Stomach smooth muscle (tissue), 2 donors: ENCODE data around the gene CMIP.

Source experiments
- H3K27ac ChIP-seq: one replicate; pipeline ENCODE4 v1.7.0; 2013; ENCODE audit warnings: mild to moderate bottlenecking, low read length, inconsistent platforms
- H3K27me3 ChIP-seq, 2 donors: one replicate each; pipeline ENCODE4 v1.7.0; 2013; ENCODE audit warnings: low read length in 2 of 2; ENCODE audit not compliant: insufficient read depth in 2 of 2, control insufficient read depth in 1 of 2
- H3K36me3 ChIP-seq, 2 donors: one replicate each; pipeline ENCODE4 v1.7.0; 2013; ENCODE audit warnings: low read length in 2 of 2; ENCODE audit not compliant: control insufficient read depth in 2 of 2, insufficient read depth in 2 of 2
- H3K4me1 ChIP-seq: one replicate; pipeline ENCODE4 v1.7.0; 2013; ENCODE audit warnings: low read length; ENCODE audit not compliant: control insufficient read depth, insufficient read depth
- H3K4me3 ChIP-seq, 2 donors: one replicate each; pipeline ENCODE4 v1.7.0; 2013; ENCODE audit warnings: low read length in 2 of 2
- H3K9ac ChIP-seq, 2 donors: one replicate each; pipeline ENCODE4 v1.7.0; 2013; ENCODE audit warnings: low read length in 2 of 2, mild to moderate bottlenecking in 1 of 2
- H3K9me3 ChIP-seq, 2 donors: one replicate each; pipeline ENCODE4 v1.7.0; 2013; ENCODE audit warnings: low read length in 2 of 2; ENCODE audit not compliant: control insufficient read depth in 2 of 2
- donor health status: healthy.
- donor health status: Pancreatic carcinoma.

CMIP gene

DNA sequence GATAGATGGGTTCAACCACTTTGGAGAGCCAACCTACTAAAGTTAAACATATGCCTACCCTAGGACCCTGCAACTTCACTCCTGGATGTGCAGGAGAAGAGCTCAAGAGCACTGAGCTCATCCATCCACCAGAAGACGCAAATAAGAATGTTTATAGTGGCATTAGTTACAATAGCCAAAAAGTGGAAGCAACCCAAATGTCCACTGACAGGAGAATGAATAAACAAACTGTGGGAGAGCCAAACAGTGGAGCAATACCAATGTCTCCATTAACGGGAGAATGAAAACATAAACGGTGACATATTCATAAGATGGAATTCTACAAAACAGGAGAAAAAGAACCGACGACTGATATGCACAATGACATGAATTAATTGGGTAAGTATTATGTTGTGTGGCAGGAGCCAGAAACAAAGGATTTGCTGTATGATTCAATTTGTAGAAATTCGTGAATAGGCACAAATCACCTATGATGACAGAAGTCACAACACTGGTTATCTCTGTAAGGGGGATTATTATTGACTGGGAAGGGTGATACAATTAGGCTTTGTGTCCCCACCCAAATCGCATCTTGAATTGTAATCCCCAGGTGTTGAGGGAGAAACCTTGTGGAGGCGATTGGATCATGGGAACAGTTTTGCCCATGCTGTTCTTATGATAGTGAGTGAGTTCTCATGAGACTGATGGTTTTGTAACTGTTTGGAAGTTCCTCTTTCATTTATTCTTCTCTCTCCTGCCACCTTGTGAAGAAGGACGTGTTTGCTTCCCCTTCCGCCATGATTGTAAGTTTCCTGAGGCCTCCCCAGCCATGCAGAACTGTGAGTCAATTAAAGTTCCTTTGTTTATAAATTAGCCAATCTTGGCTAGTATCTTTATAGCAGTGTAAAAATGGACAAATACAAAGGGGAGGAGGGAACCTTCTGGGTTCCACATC, 276.6 kb downstream of the CMIP start:
- Histone ChIP-seq H3K27me3 (no peaks in the 10 kb centered on the region), H3K4me3 (no peak overlapping the region), H3K36me3 (no peaks in the 10 kb centered on the region), H3K4me1 (peaks cover 20% of the 10 kb centered on the region), H3K9ac (no peak overlapping the region), H3K27ac (peak overlapping the region; percentile 87), H3K9me3 (no peaks in the 10 kb centered on the region)

DNA sequence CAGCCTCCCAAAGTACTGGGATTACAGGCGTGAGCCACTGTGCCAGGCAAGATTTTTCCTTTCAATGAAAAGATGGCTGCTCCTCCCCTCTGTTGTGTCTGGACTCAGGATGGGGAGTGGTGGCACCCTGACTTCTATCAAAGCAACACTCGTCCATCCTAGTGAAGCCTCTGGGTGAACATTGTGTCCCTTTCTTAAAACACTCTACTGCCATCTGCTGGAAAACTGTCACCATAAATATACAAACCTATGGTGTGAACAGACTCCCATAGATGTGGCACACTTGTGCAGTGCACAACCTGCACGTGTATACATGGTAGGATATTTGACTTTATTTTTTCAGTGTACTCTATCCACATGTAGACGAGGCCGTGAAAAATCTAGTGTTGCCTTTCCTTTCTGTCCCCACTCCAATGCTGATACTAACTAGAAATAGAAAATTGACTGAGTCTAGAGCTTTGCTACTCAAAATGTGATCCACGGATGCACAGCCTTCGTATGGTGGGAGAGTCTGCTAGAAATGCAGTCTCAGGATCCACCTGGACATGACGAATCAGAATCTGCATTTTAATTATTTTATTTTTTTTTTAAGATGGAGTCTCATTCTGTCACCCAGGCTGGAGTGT, 278.6 kb downstream of the CMIP start:
- H3K36me3 ChIP-seq, result no peaks in the 10 kb centered on the region
- H3K4me1 ChIP-seq, result peaks cover 17% of the 10 kb centered on the region
- no peaks in the 10 kb centered on the region for H3K9me3 ChIP-seq
- H3K27ac ChIP-seq, result no peak overlapping the region
- no peak overlapping the region for H3K9ac ChIP-seq
- H3K4me3 ChIP-seq, result no peak overlapping the region
- H3K27me3 ChIP-seq, result no peaks in the 10 kb centered on the region

DNA sequence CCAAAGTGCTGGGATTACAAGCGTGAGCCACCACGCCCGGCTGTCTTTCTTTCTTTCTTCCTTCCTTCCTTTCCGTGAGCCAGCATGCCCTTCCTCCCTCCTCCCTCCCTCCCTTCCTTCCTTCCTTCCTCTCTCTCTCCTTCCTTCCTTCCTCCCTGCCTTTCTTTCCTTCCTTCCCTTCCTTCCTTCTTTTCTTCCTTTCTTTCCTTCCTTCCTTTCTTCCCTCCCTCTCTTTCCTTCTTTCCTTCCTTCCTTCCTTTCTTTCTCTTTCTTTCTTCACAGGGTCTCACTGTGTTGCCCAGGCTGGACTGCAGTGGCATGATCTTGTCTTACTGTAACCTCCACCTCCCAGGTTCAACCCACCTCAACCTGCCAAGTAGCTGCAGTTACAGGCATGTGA, 283.8 kb downstream of the CMIP start:
- Histone ChIP-seq H3K9ac (no peak overlapping the region), H3K4me3 (no peak overlapping the region), H3K27me3 (no peaks in the 10 kb centered on the region), H3K9me3 (no peaks in the 10 kb centered on the region), H3K27ac (no peak overlapping the region), H3K36me3 (no peaks in the 10 kb centered on the region), H3K4me1 (peaks cover 11% of the 10 kb centered on the region)

DNA sequence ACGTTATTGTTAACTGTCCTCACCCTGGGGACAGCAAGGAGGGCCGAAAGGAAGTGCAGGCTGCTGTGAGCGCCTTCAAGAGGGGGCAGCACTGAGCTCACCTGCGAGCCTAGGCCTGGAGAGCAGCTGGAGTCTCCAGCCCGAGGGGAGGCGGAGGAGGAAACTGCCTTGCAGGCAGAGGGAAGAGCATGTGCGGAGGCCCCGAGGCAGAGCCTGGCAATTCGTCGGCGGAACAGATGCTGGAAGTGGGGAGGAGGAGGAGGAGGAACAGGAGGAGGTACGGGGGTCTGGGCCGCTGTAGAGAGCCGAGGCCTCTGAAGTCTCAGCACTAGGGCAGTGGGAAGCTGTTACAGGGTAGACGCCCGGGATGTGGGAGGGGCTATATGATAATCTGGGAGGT, 284.8 kb downstream of the CMIP start:
- Histone ChIP-seq H3K4me3 (no peak overlapping the region), H3K9me3 (no peaks in the 10 kb centered on the region), H3K9ac (no peak overlapping the region), H3K4me1 (peaks cover 11% of the 10 kb centered on the region), H3K36me3 (no peaks in the 10 kb centered on the region), H3K27me3 (no peaks in the 10 kb centered on the region), H3K27ac (no peak overlapping the region)

DNA sequence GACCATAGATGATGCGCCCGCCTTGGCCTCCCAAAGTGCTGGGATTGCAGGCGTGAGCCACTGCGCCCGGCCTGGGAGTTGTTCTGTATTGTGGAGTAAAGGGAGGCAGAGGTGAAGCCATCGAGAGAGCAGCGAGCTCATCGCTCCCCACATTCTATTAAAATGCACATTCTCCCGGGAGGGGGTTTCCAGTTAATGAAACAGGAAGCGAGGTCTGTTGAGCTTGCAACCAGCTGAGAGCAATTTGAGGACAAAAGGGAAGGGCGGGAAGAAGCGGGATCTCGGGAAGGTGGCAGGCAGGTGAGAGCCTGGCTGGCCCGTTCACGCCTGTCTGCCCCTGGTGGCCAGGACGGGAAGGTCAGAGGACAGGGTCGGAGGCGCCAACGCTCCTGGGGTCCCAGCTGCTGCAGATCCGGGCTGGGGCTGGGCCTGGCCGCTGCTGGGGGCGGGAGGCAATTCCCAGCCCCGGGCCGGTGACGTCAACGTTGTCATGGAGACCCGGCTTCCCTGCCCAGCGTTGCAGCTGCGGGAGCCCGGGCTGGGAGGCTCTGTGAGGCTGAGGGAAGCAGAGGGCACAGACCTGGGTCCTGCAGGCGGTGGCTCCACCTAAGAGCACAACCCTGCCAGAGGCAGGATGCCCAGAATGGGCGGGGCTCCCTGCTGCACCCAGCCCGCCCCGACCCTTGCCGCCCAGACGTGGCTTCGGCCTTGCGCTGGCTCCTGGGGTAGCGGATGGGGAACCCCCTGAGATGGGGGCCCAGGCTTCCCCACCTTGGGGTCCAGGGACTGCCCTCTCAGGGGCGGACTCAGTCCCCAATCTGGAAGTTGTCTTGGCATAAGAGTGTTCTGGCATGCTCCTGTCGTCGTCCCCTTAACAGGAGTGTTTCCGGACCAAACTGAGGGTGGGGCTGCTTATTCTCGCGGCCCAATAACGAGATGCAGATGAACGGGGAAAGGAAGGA, 285.8 kb downstream of the CMIP start:
- Histone ChIP-seq H3K4me1 (peaks cover 11% of the 10 kb centered on the region), H3K9ac (peak overlapping the region; percentile 55 to 64), H3K4me3 (peak overlapping the region; percentile 55 to 71), H3K27ac (peak overlapping the region; percentile 76), H3K27me3 (no peaks in the 10 kb centered on the region), H3K36me3 (no peaks in the 10 kb centered on the region), H3K9me3 (no peaks in the 10 kb centered on the region)

DNA sequence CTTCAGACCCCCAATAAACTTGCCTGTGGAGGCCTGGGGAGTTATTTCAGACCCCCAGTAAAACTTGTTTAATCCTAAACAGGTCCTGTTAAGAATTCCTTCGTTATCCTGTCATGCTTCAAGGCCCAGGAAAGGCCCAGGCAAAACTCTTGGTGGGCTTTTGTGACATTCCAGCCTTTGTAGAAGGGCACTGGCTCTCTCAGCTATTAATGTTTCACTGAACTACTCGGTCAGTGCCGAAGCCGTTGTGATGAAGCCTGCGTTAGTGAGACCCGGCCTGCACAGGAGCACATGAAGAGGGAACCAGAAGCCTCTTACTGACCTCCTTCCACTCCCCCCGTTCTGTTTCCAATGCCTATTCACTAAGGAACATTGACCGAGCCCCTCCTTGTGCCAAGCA, 287.0 kb downstream of the CMIP start:
- H3K27ac ChIP-seq, result no peak overlapping the region
- no peak overlapping the region for H3K4me3 ChIP-seq
- no peaks in the 10 kb centered on the region for H3K36me3 ChIP-seq
- no peaks in the 10 kb centered on the region for H3K9me3 ChIP-seq
- H3K9ac ChIP-seq, result no peak overlapping the region
- no peaks in the 10 kb centered on the region for H3K27me3 ChIP-seq
- peaks cover 11% of the 10 kb centered on the region for H3K4me1 ChIP-seq

DNA sequence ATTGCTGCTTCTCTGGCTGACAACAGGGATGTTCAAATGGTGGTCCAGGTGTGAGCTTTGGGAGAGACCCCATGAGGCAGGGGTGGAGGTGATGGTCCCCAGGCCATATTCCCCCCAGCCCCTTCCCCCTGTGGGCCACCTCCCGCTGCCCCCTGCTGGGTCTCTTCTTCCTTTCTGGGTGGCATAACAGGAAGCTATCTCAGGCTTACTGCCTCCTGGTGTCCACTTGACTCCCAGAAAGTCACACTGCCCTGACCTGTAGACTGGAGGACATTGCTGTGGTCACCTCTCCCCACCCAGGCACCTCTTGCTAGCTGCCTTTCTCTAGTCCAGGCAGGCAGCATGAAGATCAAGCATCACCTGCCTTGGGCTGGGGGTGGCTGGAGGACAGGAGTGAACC, 288.1 kb downstream of the CMIP start:
- Histone ChIP-seq H3K9me3 (no peaks in the 10 kb centered on the region), H3K4me1 (peaks cover 11% of the 10 kb centered on the region), H3K27ac (no peak overlapping the region), H3K36me3 (no peaks in the 10 kb centered on the region), H3K9ac (no peak overlapping the region), H3K27me3 (no peaks in the 10 kb centered on the region), H3K4me3 (no peak overlapping the region)

DNA sequence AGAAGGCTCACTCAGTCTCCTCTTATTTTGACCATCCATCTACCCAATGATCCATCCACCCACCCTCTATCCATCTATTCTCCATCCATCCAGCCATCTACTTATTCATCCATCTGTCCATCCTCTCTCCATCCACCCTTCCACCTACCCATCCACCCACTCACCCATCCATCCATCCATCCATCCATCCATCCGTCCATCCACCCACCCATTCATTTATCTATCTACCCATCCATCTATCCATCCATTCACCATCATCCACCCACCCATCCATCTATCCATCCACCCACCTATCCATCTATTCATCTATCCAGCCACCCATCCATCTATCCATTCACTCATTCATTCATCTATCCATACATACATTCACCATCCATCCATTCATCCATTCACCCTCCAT, 288.7 kb downstream of the CMIP start:
- no peaks in the 10 kb centered on the region for H3K36me3 ChIP-seq

DNA sequence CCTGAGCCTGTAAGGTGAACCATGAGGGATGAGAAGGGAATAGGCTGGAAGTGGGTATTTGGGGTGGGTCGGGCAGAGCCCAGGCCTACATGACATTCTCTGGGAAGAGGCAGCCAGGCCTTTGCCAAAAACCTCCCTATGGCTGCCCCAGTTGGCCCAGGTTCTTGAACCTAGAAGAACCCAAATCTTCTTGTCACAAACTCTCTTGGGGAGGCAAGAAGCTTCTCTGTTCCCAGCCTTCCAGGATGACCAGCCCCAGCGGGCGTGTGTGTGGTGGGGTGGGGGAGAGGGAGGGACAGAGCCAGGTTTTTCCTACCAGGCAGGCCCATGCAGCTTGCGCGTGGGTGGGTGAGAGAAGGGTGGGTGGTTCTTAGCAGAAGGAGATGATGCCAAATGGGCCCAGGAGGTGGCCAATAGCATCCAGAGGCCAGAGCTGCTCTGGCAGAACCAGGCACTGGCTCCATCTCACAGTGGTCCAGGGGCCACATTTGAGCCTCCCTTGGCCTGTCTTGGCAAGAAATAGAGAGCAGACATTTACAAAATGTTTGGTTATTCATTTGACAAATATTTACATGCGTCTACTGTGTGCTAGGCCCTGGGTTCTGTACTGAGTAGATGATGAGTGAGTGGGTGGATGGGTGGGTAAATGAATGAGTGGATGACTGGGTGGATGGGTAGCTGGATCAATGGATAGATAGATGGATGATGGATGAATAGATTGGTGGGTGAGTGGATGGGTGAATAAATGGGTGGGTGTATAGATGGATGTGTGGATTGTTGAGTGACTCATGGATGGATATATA, 290.2 kb downstream of the CMIP start:
- Histone ChIP-seq H3K4me1 (peaks cover 18% of the 10 kb centered on the region), H3K27me3 (no peaks in the 10 kb centered on the region), H3K4me3 (no peak overlapping the region), H3K27ac (no peak overlapping the region), H3K9ac (no peak overlapping the region), H3K36me3 (no peaks in the 10 kb centered on the region), H3K9me3 (no peaks in the 10 kb centered on the region)

More for the DNA sequence above, 288.7 kb downstream of the CMIP start:
- Histone ChIP-seq H3K4me3 (no peak overlapping the region), H3K4me1 (peaks cover 17% of the 10 kb centered on the region), H3K27ac (no peak overlapping the region), H3K27me3 (no peaks in the 10 kb centered on the region), H3K9ac (no peak overlapping the region), H3K9me3 (no peaks in the 10 kb centered on the region)
